Measurements from ENCODE around the gene STON2. TPM values are rescaled to one million over a fixed set of nuclear protein-coding genes. Genes with fewer than 3 reads are reported as not detected.

The STON2 gene
- total RNA-seq, 1 experiment from 2014 or later, result 0.36 TPM

- in situ Hi-C loops (cut with HindIII; ENCODE audit: low pct_unique_long_range_greater_than_20kb, low sequenced_read_pairs), result no loop called here
- DNase-seq (ENCODE audit: low read depth, low spot score) (no peak), ATAC-seq (no peak)
- H3K36me3 ChIP-seq (ENCODE audit: control insufficient read depth, insufficient read depth, low read length), result peaks cover 5% of the 10 kb centered on the region
- TF ChIP-seq SIN3A (IDR thresholded peaks at IDR 0.05; ENCODE audit: borderline replicate concordance, insufficient read depth, low read depth, low read length) (no peak), REST (IDR thresholded peaks at IDR 0.05; ENCODE audit: insufficient read depth in 1 of 2, low read depth in 2 of 2, low read length in 1 of 2) (no peak), CTCF (IDR thresholded peaks at IDR 0.05) (no peak; the same call in 1 of the 2 replicates), TCF7L2 (IDR thresholded peaks at IDR 0.05; ENCODE audit: low read depth, low read length) (no peak), POLR2AphosphoS5 (IDR thresholded peaks at IDR 0.05; ENCODE audit: low read depth, low read length) (no peak)
- no peaks in the 10 kb centered on the region for H3K9me3 ChIP-seq (ENCODE audit: control insufficient read depth, insufficient read depth, low read depth, low read length)
- POLR2A ChIA-PET, result no interaction called here
- no peak overlapping the region for H3K4me3 ChIP-seq (ENCODE audit: low read depth in 2 of 2, low read length in 2 of 2)
- no peaks in the 10 kb centered on the region for H3K4me1 ChIP-seq (ENCODE audit: control insufficient read depth, insufficient read depth, low read length)
- intact Hi-C loops (cut with micrococcal nuclease; ENCODE audit: unreplicated experiment), result loop anchor here (10.0 kb wide), 1 partner anchor 923 kb away; no protein-coding TSS in a partner anchor
- CTCF ChIA-PET, result interaction anchor here (0.6 kb wide), 2 partner anchors 48 to 216 kb away, joined by 4 to 5 read pairs; no protein-coding TSS in a partner anchor
- H3K27ac ChIP-seq (ENCODE audit: low read length), result no peak overlapping the region
- no TSS peak for BruUV-seq (replicated peaks)
- no peaks in the 10 kb centered on the region for H3K27me3 ChIP-seq (ENCODE audit: control insufficient read depth, insufficient read depth, low read length)
Observed at GRCh38 chr14:81211844-81212243, 188.3 kb downstream of the STON2 start.

Other genes with a start within 250 kb of the STON2 start
- 34.4 TPM for gene GTF2A1, start 179.4 kb downstream of the STON2 start, total RNA-seq (2021; ENCODE audit: unreplicated experiment)
- gene SEL1L, start 133.5 kb upstream of the STON2 start, total RNA-seq (2021; ENCODE audit: unreplicated experiment), result 53.7 TPM